Sigmoid colon (tissue), 7 donors: Measurements from ENCODE around the gene CCNY. TPM values are rescaled to one million over a fixed set of nuclear protein-coding genes. Genes with fewer than 3 reads are reported as not detected.
"Not testable (repeated sequence)": the region's sequence is repeated elsewhere in the genome, so short reads cannot be mapped to it uniquely, and the experiment has no call there.

ENCODE experiments used
- DNase-seq: peaks from one replicate; pipeline ENCODE4 v3.0.0-alpha.2; 2019
- H3K27ac ChIP-seq, 4 donors: fragments of 200-600 bp; sonication (generic); one replicate each; pipeline ENCODE4 v1.5.1; 2016 to 2019; ENCODE audit warnings: mild to moderate bottlenecking in 1 of 4
- H3K27me3 ChIP-seq, 3 donors: fragments of 200-600 bp; sonication (generic); one replicate each; pipeline ENCODE4 v1.5.1; 2019; ENCODE audit warnings: mild to moderate bottlenecking in 1 of 3
- H3K36me3 ChIP-seq, 4 donors: fragments of 200-600 bp; sonication (generic); one replicate each; pipeline ENCODE4 v1.5.1; 2016 to 2019
- H3K4me1 ChIP-seq, 4 donors: fragments of 200-600 bp; sonication (generic); one replicate each; pipeline ENCODE4 v1.5.1; 2017 to 2019
- H3K4me3 ChIP-seq, 4 donors: fragments of 200-600 bp; sonication (generic); one replicate each; pipeline ENCODE4 v1.5.1; 2017 to 2019; ENCODE audit warnings: mild to moderate bottlenecking in 2 of 4, moderate library complexity in 1 of 4
- H3K9me3 ChIP-seq, 4 donors: fragments of 200-600 bp in 3 of 4; sonication (generic) in 3 of 4; one replicate each; pipeline versions ENCODE4 v1.5.1 to v1.6.1; 2013 to 2019
- CTCF ChIP-seq, 4 experiments: fragments of 450-650 bp in 3 of 4; fragments of 200-600 bp in 1 of 4; IDR thresholded peaks; one replicate each; pipeline ENCODE4 v1.5.1; 2016 to 2019; ENCODE audit warnings: antibody characterized with exemption in 4 of 4, mild to moderate bottlenecking in 3 of 4, moderate library complexity in 2 of 4
- EP300 ChIP-seq, 4 donors: sonication (generic); formaldehyde crosslinking; IDR thresholded peaks; one replicate each; pipeline ENCODE4 v1.6.1; 2017; ENCODE audit warnings: antibody characterized with exemption in 4 of 4
- POLR2A ChIP-seq, 2 donors: fragments of 450-650 bp; IDR thresholded peaks; one replicate each; pipeline ENCODE4 v1.6.1; 2016; ENCODE audit warnings: antibody characterized with exemption in 2 of 2, mild to moderate bottlenecking in 2 of 2, moderate library complexity in 2 of 2
- POLR2AphosphoS5 ChIP-seq, 4 donors: sonication (generic); formaldehyde crosslinking; IDR thresholded peaks; one replicate each; pipeline ENCODE4 v1.6.1; 2017; ENCODE audit warnings: antibody characterized with exemption in 4 of 4
- WGBS, 2 donors: extraction: QIAGEN DNeasy Blood & Tissue Kit; methylation state at CpG; one replicate each; pipeline ENCODE4 v1.1.7; 2013; 5-methylcytosine and 5-hydroxymethylcytosine counted together
- intact Hi-C: fragments of 100-400 bp; cut with DNase I; formaldehyde crosslinking; loops from one replicate; pipeline ENCODE4 v1.15.1; 2023
- polyA plus RNA-seq, 3 donors: library from polyadenylated mRNA; stranded (reverse); fragments of 200-250 nt; gene quantifications; one replicate each; pipeline ENCODE4 v1.2.3, GENCODE V29; 2013
- total RNA-seq, 4 donors: library from RNA; depleted of rRNA; stranded (reverse); fragments of >200 nt; gene quantifications; one replicate each; pipeline ENCODE4 v1.1.0, GENCODE V29; 2016
- donor health status: healthy with polysubstance abuse.
- donor health status: Bipolar disorder and iron deficiency.
- donor health status: healthy.

CCNY gene
- total and polyA plus RNA-seq, 7 donors: 24.0 to 45.7 (median 35.7) TPM

GRCh38 chr10:35300063-35300699, 36.1 kb upstream of the CCNY start:
- peak; percentile 70 for DNase-seq
- no peaks in the 10 kb centered on the region for H3K36me3 ChIP-seq
- H3K27ac ChIP-seq: no peak overlapping the region
- 28 to 48% methylated on average over 11 of the region's 11 CpGs for WGBS, 2 donors
- no peaks in the 10 kb centered on the region for H3K9me3 ChIP-seq
- TF ChIP-seq CTCF (IDR thresholded peaks at IDR 0.05): no peak
- TF ChIP-seq POLR2AphosphoS5 (IDR thresholded peaks at IDR 0.05): no peak
- TF ChIP-seq EP300 (IDR thresholded peaks at IDR 0.05): no peak
- TF ChIP-seq POLR2A (IDR thresholded peaks at IDR 0.05): no peak
- no peaks in the 10 kb centered on the region for H3K27me3 ChIP-seq
- intact Hi-C loops: no loop called here
- no peak overlapping the region for H3K4me3 ChIP-seq
- H3K4me1 ChIP-seq: no peaks in the 10 kb centered on the region

GRCh38 chr10:35304649-35305048, 31.7 kb upstream of the CCNY start:
- TF ChIP-seq POLR2AphosphoS5 (IDR thresholded peaks at IDR 0.05): no peak
- no peak for TF ChIP-seq CTCF (IDR thresholded peaks at IDR 0.05)
- TF ChIP-seq EP300 (IDR thresholded peaks at IDR 0.05): no peak
- Histone ChIP-seq H3K4me1 (no peaks in the 10 kb centered on the region), H3K9me3 (no peaks in the 10 kb centered on the region), H3K27me3 (no peaks in the 10 kb centered on the region), H3K27ac (no peak overlapping the region), H3K36me3 (no peaks in the 10 kb centered on the region), H3K4me3 (no peak overlapping the region)
- intact Hi-C loops: no loop called here
- no peak for DNase-seq
- 56 to 60% methylated on average over 2 of the region's 2 CpGs for WGBS, 2 donors

GRCh38 chr10:35306852-35307251, 29.5 kb upstream of the CCNY start:
- H3K27me3 ChIP-seq: no peaks in the 10 kb centered on the region
- H3K4me1 ChIP-seq: no peaks in the 10 kb centered on the region
- no peak for DNase-seq
- no peaks in the 10 kb centered on the region for H3K9me3 ChIP-seq
- no peak overlapping the region for H3K4me3 ChIP-seq
- no peak overlapping the region for H3K27ac ChIP-seq
- WGBS, 2 donors: 15 to 39% methylated on average over 9 of the region's 9 CpGs
- TF ChIP-seq POLR2A (IDR thresholded peaks at IDR 0.05): no peak
- no peak for TF ChIP-seq EP300 (IDR thresholded peaks at IDR 0.05)
- TF ChIP-seq POLR2AphosphoS5 (IDR thresholded peaks at IDR 0.05): no peak
- no peak for TF ChIP-seq CTCF (IDR thresholded peaks at IDR 0.05)
- H3K36me3 ChIP-seq: no peaks in the 10 kb centered on the region
- intact Hi-C loops: no loop called here

- WGBS, 2 donors: 50 to 74% methylated on average over 10 of the region's 10 CpGs
- Histone ChIP-seq H3K36me3 (no peaks in the 10 kb centered on the region), H3K27me3 (no peaks in the 10 kb centered on the region), H3K4me3 (no peak overlapping the region), H3K9me3 (no peaks in the 10 kb centered on the region), H3K27ac (no peak overlapping the region), H3K4me1 (no peaks in the 10 kb centered on the region)
- no peak for TF ChIP-seq CTCF (IDR thresholded peaks at IDR 0.05)
- TF ChIP-seq POLR2A (IDR thresholded peaks at IDR 0.05): no peak
- no peak for TF ChIP-seq POLR2AphosphoS5 (IDR thresholded peaks at IDR 0.05)
- TF ChIP-seq EP300 (IDR thresholded peaks at IDR 0.05): no peak
- intact Hi-C loops: no loop called here
- DNase-seq: no peak
Measured at GRCh38 chr10:35307297-35307696, 29.0 kb upstream of the CCNY start.

- Histone ChIP-seq H3K4me1 (no peaks in the 10 kb centered on the region), H3K27ac (no peak overlapping the region), H3K36me3 (no peaks in the 10 kb centered on the region), H3K9me3 (no peaks in the 10 kb centered on the region), H3K4me3 (no peak overlapping the region), H3K27me3 (no peaks in the 10 kb centered on the region)
- TF ChIP-seq CTCF (IDR thresholded peaks at IDR 0.05) (no peak), EP300 (IDR thresholded peaks at IDR 0.05) (no peak), POLR2A (IDR thresholded peaks at IDR 0.05) (no peak), POLR2AphosphoS5 (IDR thresholded peaks at IDR 0.05) (no peak)
- 57 to 83% methylated on average over 2 of the region's 2 CpGs for WGBS, 2 donors
- no peak for DNase-seq
- intact Hi-C loops: no loop called here
Measured at GRCh38 chr10:35308809-35309208, 27.5 kb upstream of the CCNY start.

- H3K27ac ChIP-seq, H3K4me3 ChIP-seq, H3K4me1 ChIP-seq, DNase-seq, intact Hi-C loops, H3K27me3 ChIP-seq, H3K9me3 ChIP-seq: not testable (repeated sequence)
- peaks cover 0 to 24% (median 8%) of the 10 kb centered on the region in 4 donors for H3K36me3 ChIP-seq
- WGBS, 2 donors: 85 to 96% methylated on average over 2 of the region's 2 CpGs
Measured at GRCh38 chr10:35314142-35314541, 22.2 kb upstream of the CCNY start.

- intact Hi-C loops, H3K9me3 ChIP-seq, H3K27me3 ChIP-seq, H3K4me1 ChIP-seq, DNase-seq, H3K27ac ChIP-seq, H3K4me3 ChIP-seq: not testable (repeated sequence)
- peaks cover 0 to 25% (median 8%) of the 10 kb centered on the region in 4 donors for H3K36me3 ChIP-seq
Measured at GRCh38 chr10:35315235-35315634, 21.1 kb upstream of the CCNY start.
